HG03460 (cell line): Measurements from ENCODE around the gene FXR1.
"Not testable (repeated sequence)": the region's sequence is repeated elsewhere in the genome, so short reads cannot be mapped to it uniquely, and the experiment has no call there.

Source experiments
- ATAC-seq: cut with Tn5 transposase; IDR thresholded peaks from one replicate; pipeline ENCODE4 v1.9.1; 2021; ENCODE audit not compliant: unreplicated experiment

FXR1 gene

GRCh38 chr3:180912304-180913296, at the start of gene FXR1:
Gene FXR1 (plus strand): TSS chr3:180912670. CDS start chr3:180912686, 16 bp downstream.
- ATAC-seq, result peak; percentile 99

DNA sequence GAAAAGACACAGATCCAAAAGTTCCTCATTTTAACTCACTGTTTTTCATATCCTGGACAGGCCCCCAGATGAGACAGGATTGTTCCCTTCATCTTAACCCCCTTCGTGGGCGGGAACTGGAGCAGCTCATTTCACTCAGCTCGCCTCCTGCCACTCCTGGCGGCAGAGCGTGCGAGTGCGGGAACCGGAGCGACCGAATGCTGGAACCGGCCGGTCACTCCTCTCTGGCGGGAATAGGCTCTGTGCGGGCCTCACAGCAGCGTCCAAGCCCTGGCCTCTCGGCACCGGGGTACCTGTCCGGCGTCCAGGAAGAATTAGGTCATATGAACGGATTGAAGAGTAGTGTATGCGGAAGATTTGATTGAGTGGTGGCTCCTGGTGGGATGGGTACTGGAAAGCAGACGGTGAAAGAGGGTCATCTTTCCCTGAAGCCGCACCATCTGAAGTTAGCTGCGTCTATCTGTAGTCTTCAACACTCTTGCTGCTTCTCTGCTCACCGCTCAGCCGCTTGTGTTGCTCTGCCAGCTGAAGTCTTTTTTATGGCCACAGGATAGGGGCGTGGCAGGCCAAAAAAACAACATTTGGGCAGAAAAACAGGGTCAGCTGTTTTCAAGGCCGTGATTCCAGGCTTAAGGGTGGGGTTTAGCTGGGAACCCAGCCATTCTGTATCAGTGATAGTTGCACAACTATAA, 42.3 kb upstream of the FXR1 start:
- no peak for ATAC-seq

DNA sequence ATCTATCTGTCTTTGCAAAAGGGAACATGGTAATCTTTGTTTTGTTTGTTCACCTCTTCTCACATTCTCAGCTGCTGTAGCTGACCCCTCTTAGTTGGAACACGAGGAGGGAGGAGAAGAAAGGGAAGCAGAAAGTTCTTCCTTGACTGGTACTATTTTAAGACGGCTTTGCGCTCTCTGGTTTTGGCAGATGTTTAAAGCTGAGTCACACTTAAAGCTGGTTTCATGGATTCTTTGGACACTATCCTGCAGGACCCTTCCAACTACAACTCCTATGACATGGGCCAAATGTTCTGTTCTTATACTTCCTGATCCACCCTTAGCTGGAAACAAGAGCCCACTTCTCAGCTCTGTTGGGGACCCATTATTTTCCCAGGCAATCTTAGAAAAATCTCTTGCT, 40.6 kb upstream of the FXR1 start:
- no peak for ATAC-seq

DNA sequence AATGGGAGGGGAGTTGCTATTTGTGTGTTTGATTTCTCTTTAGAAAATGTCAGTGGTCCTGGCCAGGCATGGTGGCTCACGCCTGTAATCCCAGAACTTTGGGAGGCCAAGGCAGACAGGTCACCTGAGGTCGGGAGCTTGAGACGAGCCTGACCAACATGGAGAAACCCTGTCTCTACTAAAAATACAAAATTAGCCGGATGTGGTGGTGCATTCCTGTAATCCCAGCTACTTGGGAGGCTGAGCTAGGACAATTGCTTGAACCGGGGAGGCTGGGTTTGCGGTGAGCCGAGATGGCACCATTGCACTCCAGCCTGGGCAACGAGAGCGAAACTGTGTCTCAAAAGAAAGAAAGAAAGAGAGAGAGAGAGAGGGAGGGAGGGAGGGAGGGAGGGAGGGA, 40.0 kb upstream of the FXR1 start:
- not testable (repeated sequence) for ATAC-seq

DNA sequence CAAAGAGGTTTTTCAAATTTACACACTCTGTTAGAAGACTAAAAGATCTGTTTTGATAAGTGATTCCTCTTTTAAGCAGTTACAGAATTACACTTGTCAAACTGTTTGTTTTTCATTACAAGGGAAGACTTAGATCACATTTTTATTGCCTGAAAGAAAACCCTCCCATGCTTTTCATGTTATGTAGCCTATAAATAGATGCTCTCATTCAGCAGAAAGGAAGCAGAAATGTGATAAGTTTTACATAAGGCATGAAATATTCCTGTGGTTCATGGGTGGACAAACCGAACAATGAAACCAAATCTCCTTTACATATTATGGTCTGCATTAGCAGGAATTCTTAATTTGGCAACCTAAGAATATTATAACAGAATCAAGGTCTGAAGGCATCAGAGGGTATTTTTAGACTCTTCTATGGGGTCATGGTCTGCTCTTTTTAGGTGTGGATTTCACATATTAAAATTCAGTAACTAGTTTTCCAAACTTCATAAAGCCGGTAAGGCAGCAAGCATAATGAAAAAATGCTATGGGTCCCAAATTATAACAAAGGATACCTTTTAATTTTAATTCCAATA, 37.3 kb upstream of the FXR1 start:
- ATAC-seq, result no peak

DNA sequence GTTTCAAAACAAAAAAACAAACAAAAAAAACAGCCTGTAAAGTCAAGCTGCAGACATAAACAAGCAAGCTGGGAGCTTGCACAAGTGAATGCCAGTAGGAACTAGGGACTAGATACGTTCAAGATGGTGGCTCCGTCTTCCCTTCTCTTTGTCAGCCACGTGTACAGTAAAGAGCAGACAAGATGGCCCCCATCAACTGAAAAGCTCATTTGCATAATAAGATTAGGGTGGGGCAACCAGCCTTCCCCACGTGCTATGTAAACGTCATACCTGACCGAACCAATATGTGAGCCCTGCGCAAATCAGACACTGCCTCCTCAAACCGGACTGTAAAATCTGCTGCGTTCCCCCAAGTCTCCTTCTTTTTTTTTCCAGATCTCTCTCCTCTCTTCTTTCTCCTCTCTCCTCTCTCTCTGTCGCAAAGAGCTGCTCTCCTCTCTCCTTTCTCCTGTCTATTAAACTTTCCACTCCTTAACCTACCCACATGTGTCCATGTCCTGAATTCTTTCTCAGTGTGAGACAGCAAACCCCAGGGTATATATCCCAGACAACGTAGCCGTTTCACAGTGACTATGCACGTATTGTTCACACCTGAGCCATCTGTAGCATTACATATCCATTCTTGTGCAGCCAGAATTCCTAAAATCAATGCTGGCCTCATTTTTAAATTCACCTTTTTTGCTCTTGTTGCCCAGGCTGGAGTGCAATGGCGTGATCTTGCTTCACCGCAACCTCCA, 31.2 kb upstream of the FXR1 start:
- ATAC-seq, result no peak

GRCh38 chr3:180882115-180882514, 30.4 kb upstream of the FXR1 start:
- ATAC-seq, result no peak

GRCh38 chr3:180888992-180889560, 23.4 kb upstream of the FXR1 start:
- ATAC-seq, result no peak

GRCh38 chr3:180898572-180898971, 13.9 kb upstream of the FXR1 start:
- ATAC-seq, result no peak

DNA sequence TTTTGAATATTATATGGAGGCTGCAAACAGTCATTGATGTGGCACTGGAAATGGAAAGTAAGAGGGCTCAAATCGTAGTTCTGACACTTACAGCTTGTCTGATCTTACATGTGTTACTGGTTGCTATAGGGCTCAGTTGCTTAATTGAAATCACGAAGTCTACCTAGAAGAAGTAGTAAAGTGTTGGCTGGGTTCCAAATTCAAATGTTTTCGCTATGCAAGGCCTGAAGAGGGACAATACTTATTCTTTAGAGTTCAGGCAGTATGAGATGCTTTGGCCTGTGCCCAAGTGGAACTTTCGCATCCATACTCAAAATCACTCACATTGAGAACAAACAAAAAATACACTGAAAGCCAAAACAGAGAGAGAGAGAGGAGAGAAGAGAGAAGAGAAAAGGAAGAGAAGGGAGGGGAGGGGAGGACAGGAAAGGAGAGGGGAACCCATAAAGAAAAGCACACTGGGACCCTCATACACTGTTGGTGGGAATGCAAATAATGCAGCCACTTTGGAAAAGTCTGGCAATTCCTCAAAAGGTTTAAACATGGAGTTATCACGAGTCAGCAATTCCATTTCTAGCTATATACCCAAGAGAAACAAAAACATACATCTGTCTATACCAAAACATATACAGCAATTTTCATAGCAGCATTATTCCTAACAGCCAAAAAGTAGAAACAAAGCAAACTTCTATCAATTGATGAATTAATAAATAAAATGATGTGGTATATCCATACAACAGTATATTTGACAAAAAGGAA, 2.9 kb upstream of the FXR1 start:
- ATAC-seq, result no peak

GRCh38 chr3:180910823-180911222, 1.6 kb upstream of the FXR1 start:
- ATAC-seq, result no peak

GRCh38 chr3:180911876-180912303, 580 bp upstream of the FXR1 start:
- ATAC-seq, result peak; percentile 14

DNA sequence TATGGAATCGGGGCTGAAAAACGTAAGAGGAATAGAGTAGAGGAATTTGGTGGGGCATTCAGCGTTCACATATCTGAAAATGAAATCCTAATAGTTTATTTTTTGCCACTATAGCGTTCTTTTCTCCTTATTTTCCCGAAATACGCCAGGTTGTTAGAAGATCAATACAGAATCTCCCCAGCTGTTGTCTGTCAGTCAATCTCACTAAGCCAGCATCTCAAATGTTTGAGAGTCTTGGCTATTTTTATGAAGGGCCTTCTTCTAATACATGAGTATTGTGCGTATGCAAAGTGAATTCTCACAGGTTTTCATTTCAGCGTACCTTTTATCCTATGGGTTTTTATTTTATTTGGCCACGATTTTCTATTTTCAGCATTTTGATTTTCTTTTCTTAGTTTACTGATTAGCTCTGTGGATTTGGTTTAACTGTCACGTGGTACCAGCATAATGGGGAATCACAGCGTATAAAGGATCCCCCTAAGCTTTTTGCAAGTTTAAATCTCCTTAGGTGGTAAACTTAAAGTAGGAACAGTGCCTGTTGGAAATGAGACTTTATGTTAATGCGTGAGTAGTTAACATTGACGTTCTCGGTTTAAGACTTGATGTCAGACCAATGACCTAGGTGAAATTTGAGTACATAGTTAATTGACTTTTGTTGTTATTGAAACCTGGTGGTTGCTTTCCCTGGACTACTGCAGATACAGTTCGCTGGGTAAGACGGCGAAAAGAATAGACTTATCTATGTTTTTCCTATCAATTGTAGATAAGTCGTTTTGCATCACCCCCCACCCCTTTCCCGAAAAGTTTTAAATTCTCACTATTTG, 1.3 kb downstream of the FXR1 start:
- ATAC-seq, result no peak

DNA sequence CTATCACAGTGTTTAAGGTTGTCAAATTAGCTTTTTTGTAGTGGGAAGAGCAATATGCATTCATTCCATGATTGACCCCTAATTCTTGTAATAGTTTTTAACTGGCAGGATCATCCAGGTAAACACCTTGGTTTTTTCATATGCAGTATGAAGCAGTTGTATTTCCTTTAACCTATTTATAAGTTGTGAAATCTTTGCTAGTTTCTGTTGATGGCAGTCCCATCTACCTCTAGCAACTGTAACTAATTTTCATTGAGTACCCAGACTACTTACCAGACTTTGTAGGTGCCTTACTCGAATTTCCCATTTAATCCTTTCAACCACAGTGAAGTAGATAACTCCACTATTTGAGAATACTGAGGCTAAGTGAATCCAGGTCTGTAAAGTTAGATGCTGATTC, 6.1 kb downstream of the FXR1 start:
- ATAC-seq, result no peak

GRCh38 chr3:180922242-180922641, 9.8 kb downstream of the FXR1 start:
- ATAC-seq, result no peak

DNA sequence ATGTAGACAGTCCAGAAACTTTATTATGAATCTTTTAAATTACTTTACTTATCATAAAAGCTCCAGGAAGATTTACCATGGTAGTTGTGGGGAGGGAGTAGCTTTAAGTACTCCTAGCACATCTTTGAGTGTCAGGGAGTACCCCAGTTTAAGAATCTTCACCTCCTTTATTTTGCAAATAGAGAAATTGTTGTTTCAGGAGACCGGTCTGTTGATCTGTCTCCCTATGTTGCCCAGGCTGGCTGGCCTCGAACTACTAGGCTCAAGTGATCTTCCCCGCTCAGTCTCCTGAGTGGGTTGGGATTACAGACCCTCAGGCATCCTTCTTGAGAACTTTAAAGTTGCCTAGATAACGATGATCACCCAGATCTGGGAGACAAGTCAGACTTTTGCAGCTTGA, 11.1 kb downstream of the FXR1 start:
- no peak for ATAC-seq

GRCh38 chr3:180926526-180926925, 14.1 kb downstream of the FXR1 start:
- no peak for ATAC-seq

DNA sequence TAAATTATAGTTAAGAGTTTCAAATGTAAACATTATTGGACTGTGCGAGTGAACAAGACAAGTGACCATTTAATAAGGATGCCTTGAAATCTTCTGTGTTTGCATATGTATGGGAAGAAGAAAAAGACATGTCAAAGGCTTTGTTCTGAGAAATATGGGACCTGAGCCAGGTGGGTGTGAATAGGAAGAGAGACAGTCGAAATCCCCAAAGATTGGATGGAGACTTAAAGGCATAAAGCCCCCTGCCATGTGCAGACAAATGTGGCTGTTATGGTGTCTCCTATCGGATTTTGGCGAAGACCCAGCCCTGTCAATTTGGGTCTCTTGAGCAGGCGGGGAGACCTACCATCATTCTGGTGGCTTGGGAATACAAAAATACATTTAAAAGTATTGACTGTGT, 16.9 kb downstream of the FXR1 start:
- ATAC-seq, result no peak

- no peak for ATAC-seq
These were observed 18.1 kb downstream of the FXR1 start for GRCh38 chr3:180930526-180930925.
